Fibroblast of skin of back (primary cell): ENCODE results near the gene GAL3ST1.

Experiments used
- DNase-seq: peaks from one replicate; pipeline ENCODE4 v3.0.0-alpha.2; 2013

GAL3ST1 gene

GRCh38 chr22:30531651-30532608, 42.5 kb downstream of the GAL3ST1 start:
- no peak for DNase-seq

DNA sequence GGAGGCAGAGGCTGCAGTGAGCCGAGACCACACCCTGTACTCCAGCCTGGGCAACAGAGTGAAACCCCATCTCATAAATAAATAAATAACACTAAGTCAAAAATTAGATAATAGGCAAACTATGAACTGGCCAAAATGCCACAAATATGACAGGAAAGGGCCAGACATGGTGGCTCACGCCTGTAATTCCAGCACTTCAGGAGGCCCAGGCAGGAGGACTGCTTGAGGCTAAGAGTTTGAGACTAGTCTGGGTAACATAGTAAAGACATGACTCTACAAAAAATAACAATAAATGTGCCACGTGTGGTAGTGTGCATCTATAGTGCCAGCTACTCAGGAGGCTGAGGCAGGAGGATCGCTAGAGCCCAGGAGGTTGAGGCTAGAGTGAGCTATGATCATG, 47.8 kb downstream of the GAL3ST1 start:
- DNase-seq: no peak

GRCh38 chr22:30523646-30524489, 50.6 kb downstream of the GAL3ST1 start:
- no peak for DNase-seq

DNA sequence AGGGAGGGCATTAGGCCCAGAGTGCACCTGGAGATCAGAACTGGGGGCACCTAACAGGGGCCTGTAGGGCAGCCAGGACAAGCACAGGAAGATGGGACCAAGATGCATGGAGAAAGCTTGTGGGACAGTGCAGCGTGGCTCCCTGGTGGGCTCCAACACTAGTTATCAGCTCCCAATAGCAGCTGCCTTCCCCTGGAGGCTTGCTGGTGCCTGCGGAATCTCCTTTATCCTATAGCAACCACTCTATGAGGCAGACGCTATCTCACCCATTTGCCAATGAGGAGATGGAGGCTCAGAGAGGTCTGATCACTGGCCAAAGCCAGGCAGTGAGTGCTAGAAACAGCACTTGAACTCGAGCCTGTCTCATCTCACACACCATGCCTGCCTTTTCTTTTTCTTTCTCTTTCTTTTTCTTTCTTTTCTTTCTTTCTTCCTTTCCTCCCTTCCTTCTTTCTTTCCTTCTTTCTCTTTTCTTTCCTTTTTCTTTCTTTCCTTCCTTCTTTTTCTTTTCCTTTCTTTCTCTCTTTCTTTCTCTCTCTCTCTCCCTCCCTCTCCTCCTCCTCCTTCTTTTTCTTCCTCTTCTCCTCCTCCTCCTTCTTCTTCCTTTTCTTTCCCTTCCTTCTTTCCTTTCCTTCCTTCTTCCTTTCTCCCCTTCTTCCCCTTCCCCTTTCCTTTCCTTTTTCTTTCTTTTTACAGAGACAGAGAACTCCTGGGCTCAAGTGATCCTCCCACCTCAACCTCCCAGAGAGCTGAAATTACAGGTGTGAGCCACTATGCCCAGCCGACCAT, 52.9 kb downstream of the GAL3ST1 start:
- DNase-seq: no peak

- DNase-seq: no peak
These were observed 54.5 kb downstream of the GAL3ST1 start for GRCh38 chr22:30519842-30520425.

DNA sequence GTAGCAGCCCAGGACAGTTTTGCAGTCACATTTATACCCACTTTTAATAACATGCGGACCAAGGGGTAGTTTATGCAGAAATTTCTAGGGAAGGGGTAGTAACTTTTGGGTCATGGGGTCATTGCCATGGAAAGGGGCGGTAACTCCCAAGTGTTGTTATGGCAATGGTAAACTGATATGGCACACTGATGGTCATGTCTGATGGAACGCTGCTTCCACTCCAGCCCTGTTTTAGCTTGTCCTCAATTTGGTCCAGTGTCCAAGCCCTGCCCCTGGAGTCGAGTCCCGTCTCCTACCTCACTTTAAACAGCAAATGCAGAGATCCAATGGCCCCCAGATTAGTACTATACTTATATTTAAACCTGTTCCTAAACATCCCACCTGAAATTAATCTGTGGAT, 57.7 kb downstream of the GAL3ST1 start:
- DNase-seq: no peak

- no peak for DNase-seq
These were observed 58.2 kb downstream of the GAL3ST1 start for GRCh38 chr22:30516273-30516672.

DNA sequence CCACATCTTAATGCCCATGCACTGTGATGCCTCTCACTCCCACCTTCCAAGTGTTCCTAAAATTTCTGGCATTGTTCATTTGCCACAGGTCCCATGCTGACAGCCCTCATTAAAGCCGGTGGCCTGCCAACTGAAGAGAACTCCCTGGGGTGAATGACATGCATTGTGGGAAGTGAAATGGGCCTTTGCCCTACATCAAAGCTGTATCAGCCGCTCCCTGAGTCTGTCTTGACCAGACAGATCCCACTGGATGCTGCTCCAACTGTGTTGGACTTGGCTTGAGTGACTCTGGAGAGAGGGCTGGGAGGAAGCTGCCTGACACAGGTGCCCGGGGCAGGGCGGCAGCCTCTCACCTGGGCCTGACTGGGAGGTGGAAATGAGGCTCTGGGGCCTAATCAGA, 60.2 kb downstream of the GAL3ST1 start:
- DNase-seq: no peak

- DNase-seq: no peak
These were observed 61.0 kb downstream of the GAL3ST1 start for GRCh38 chr22:30513462-30513861.

GRCh38 chr22:30511911-30512310, 62.6 kb downstream of the GAL3ST1 start:
- no peak for DNase-seq

DNA sequence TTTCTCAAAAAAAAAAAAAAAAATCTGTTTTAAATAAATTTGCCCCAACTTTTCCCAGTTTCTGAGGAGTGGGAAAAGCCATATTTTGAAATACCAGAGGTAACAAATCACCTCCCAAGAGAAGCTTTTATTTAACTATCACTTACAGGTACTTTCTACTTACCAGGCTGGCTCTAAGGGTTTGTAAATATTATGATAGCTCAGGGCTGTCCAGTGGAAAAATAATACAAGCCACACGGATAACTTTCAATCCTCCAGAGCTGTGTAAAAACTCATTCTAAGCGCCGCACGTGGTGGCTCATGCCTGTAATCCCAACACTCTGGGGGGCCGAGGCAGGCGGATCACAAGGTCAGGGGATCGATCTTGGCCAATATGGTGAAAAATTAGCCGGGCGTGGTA, 63.4 kb downstream of the GAL3ST1 start:
- no peak for DNase-seq

DNA sequence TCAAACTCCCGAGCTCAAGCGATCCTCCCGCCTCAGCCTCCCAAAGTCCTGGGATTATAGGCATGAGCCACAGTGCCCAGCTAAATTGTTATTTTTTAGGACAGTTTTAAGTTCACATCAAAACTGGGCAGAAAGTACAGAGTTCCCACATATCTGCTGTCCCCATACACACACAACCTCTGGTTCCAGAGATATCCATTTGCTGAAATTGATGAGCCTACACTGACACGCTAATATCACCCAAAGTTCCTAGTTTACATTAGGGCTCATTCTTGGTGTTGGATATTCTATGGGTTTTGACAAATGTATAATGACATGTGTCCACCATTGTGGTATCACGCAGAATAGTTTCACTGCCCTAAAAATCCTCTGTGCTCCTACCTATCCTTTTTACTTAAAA, 66.2 kb downstream of the GAL3ST1 start:
- DNase-seq: no peak

- no peak for DNase-seq
These were observed 66.8 kb downstream of the GAL3ST1 start for GRCh38 chr22:30507670-30508069.

DNA sequence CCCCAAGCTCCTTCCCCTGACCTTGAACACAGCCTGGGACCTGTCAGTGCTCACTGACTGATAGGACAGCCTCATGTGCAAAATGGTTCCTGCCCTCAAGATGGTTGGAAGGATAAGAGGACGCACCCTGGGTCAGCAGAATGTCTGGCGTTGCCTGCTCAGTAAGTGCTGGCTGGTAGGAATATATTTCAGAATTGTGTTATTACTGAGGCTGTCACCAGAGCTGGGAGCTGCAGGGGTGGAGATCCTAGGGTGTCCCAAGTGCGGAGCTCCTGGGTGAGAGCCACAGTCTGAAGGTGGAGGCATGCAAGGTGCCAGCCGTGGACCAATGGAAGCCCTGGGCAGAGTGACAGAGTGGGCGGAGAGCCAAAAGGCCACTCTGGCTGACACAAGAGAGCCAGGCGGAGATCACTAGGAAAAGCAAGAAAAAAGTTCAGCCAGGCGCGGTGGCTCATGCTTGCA, 67.9 kb downstream of the GAL3ST1 start:
- no peak for DNase-seq
